Peyer's patch (tissue), 4 donors: ENCODE results near the gene CREB1.
A peak's percentile ranks its signal among the peaks of the same experiment; 100 is the strongest.

Experiments
- POLR2A ChIP-seq, 2 donors: fragments of 450-650 bp; IDR thresholded peaks; one replicate each; pipeline ENCODE4 v1.5.1; 2017; ENCODE audit warnings: antibody characterized with exemption in 2 of 2, mild to moderate bottlenecking in 2 of 2, moderate library complexity in 2 of 2
- TF ChIP-seq, protein P1 (sequence below), 6 experiments: fragments of 450-650 bp in 4 of 6; fragments of 200-600 bp in 2 of 6; sonication (generic) in 1 of 6; IDR thresholded peaks; one replicate each; pipeline ENCODE4 v1.5.1; 2017 to 2019; ENCODE audit warnings: antibody characterized with exemption in 6 of 6, mild to moderate bottlenecking in 3 of 6, moderate library complexity in 1 of 6

- TF ChIP-seq, protein P1, sequence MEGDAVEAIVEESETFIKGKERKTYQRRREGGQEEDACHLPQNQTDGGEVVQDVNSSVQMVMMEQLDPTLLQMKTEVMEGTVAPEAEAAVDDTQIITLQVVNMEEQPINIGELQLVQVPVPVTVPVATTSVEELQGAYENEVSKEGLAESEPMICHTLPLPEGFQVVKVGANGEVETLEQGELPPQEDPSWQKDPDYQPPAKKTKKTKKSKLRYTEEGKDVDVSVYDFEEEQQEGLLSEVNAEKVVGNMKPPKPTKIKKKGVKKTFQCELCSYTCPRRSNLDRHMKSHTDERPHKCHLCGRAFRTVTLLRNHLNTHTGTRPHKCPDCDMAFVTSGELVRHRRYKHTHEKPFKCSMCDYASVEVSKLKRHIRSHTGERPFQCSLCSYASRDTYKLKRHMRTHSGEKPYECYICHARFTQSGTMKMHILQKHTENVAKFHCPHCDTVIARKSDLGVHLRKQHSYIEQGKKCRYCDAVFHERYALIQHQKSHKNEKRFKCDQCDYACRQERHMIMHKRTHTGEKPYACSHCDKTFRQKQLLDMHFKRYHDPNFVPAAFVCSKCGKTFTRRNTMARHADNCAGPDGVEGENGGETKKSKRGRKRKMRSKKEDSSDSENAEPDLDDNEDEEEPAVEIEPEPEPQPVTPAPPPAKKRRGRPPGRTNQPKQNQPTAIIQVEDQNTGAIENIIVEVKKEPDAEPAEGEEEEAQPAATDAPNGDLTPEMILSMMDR (IDR thresholded peaks at IDR 0.05), result peak in 2 of 6 experiments; percentile 4 to 24
- no peak for TF ChIP-seq POLR2A (IDR thresholded peaks at IDR 0.05)
Measured at GRCh38 chr2:207528980-207529329, 807 bp upstream of the CREB1 start.
